Fibroblast of mammary gland (primary cell): ENCODE data around the gene SLC27A5.

Source experiments
- DNase-seq: peaks from one replicate; pipeline ENCODE4 v3.0.0-alpha.2; 2010; ENCODE audit warnings: low read depth
- H3K4me3 ChIP-seq: 2 replicates; pipeline ENCODE4 v1.5.1; 2011; ENCODE audit warnings: low read depth, mild to moderate bottlenecking, low read length, moderate library complexity; ENCODE audit not compliant: control insufficient read depth
- TF ChIP-seq, protein P1 (sequence below): conservative IDR thresholded peaks from 2 replicates; pipeline ENCODE4 v1.5.1; 2011; ENCODE audit warnings: low read depth, low read length, inconsistent platforms; ENCODE audit not compliant: control insufficient read depth, insufficient read depth

SLC27A5 gene

GRCh38 chr19:58548859-58549663 is 37.3 kb upstream of the SLC27A5 start:
- no peak for DNase-seq
- TF ChIP-seq, protein P1, sequence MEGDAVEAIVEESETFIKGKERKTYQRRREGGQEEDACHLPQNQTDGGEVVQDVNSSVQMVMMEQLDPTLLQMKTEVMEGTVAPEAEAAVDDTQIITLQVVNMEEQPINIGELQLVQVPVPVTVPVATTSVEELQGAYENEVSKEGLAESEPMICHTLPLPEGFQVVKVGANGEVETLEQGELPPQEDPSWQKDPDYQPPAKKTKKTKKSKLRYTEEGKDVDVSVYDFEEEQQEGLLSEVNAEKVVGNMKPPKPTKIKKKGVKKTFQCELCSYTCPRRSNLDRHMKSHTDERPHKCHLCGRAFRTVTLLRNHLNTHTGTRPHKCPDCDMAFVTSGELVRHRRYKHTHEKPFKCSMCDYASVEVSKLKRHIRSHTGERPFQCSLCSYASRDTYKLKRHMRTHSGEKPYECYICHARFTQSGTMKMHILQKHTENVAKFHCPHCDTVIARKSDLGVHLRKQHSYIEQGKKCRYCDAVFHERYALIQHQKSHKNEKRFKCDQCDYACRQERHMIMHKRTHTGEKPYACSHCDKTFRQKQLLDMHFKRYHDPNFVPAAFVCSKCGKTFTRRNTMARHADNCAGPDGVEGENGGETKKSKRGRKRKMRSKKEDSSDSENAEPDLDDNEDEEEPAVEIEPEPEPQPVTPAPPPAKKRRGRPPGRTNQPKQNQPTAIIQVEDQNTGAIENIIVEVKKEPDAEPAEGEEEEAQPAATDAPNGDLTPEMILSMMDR = no peak
- H3K4me3 ChIP-seq = no peak overlapping the region

GRCh38 chr19:58547323-58548312 is 35.8 kb upstream of the SLC27A5 start:
- TF ChIP-seq, protein P1 = no peak
- no peak for DNase-seq
- H3K4me3 ChIP-seq = no peak overlapping the region

DNA sequence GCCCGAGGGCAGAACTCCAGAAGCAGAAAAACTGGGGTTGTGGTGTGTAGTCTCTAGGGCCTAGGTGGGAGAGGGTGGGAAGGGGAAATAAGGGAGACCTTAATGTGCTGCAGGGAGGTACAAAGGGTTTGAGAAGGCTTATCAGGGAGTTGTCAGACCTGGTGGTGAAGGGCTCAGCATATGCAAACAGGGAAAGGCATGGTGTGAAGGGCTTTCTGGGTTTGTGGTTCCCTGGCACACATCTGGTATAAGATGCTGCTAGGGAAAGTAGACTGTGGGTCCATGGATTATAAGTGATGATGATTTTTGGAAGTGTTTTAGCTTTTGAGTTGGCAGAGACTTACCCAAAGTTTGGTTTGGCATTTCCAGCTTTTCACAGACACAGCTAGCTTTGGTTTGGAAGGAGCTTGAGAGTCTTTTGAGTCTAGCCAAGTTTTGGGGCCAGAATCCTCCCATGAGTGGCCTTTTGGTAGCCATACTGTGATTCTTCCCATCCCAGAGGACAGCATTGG is 34.3 kb upstream of the SLC27A5 start:
- TF ChIP-seq, protein P1 = no peak

GRCh38 chr19:58545286-58546018 is 33.7 kb upstream of the SLC27A5 start:
- DNase-seq = no peak
- peak overlapping the region; percentile 74 for H3K4me3 ChIP-seq
- TF ChIP-seq, protein P1 = no peak

More for the DNA sequence above, 34.3 kb upstream of the SLC27A5 start:
- DNase-seq = no peak
- peak overlapping the region; percentile 74 for H3K4me3 ChIP-seq

DNA sequence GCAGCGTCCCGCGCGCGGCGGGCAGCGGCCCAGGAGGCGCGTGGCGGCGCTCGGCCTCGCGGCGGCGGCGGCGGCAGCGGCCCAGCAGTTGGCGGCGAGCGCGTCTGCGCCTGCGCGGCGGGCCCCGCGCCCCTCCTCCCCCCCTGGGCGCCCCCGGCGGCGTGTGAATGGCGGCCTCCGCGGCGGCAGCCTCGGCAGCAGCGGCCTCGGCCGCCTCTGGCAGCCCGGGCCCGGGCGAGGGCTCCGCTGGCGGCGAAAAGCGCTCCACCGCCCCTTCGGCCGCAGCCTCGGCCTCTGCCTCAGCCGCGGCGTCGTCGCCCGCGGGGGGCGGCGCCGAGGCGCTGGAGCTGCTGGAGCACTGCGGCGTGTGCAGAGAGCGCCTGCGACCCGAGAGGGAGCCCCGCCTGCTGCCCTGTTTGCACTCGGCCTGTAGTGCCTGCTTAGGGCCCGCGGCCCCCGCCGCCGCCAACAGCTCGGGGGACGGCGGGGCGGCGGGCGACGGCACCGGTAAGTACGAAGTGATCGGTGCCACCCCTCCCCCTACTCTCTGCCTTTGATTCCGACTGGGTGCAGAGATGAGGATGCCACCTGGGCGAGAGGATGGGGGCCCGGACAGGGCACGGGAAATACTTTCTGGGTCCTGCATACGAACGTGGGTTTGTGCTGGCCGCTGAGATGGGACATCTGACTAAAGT is 32.9 kb upstream of the SLC27A5 start:
- TF ChIP-seq, protein P1 = no peak
- DNase-seq = peak; percentile 41
- H3K4me3 ChIP-seq = peak overlapping the region; percentile 74
